ENCODE measurements around the gene HPN. TPM values are rescaled to one million over a fixed set of nuclear protein-coding genes. Genes with fewer than 3 reads are reported as not detected.

The HPN gene
- total RNA-seq, 1 experiment from 2014 or later = 10.6 TPM

DNA sequence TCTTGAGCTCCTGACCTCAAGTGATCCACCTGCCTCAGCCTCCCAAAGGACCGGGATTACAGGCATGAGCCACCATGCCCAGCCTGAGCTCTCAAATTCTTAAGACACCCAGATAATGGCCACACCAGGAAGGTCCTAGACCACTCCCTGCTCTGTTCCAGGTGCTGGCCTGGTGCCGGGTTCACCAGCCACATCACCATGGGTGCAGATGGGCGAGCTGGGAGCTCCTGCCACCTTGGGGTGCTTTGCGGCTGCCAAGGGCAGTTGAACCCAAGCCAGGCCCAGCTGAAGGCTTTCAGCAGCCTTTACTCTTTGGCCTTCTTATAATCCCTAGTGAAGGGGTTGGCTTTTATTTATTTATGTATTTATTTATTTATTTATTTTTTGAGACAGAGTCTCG lies 4.9 kb downstream of the HPN start:
- Histone ChIP-seq H4K5ac (ENCODE audit: insufficient read length, low read depth, low read length) (no peak overlapping the region), H3K4me2 (ENCODE audit: insufficient read depth, insufficient read length, low read length) (no peak overlapping the region), H3K79me2 (ENCODE audit: insufficient read depth, low read length) (no peaks in the 10 kb centered on the region), H2AK5ac (ENCODE audit: insufficient read length, low read length) (no peak overlapping the region), H2BK20ac (ENCODE audit: low read depth, low read length, poor library complexity, severe bottlenecking) (no peak overlapping the region), H3T11ph (ENCODE audit: low read length) (no peak overlapping the region), H3K9me3 (ENCODE audit: control insufficient read depth, low read depth, low read length) (no peaks in the 10 kb centered on the region), H3K79me1 (ENCODE audit: insufficient read depth, low read depth, low read length, poor library complexity, severe bottlenecking) (no peaks in the 10 kb centered on the region), H2BK12ac (ENCODE audit: insufficient read length, low read depth, low read length) (no peak overlapping the region), H2BK15ac (ENCODE audit: low read depth, low read length) (no peak overlapping the region), H3K18ac (ENCODE audit: insufficient read length, low read depth, low read length) (no peak overlapping the region), H4K91ac (ENCODE audit: insufficient read length, low read depth, low read length) (no peak overlapping the region), H3K9ac (ENCODE audit: extremely low read depth, insufficient read length, low read length) (no peak overlapping the region), H3K56ac (ENCODE audit: insufficient read length, low read depth, low read length) (no peak overlapping the region), H2AFZ (ENCODE audit: low read length) (no peak overlapping the region), H3K23ac (ENCODE audit: insufficient read length, low read depth, low read length) (no peak overlapping the region), H3K4ac (ENCODE audit: low read depth, low read length) (no peak overlapping the region), H3K14ac (ENCODE audit: insufficient read depth, low read length) (no peak overlapping the region), H2BK120ac (ENCODE audit: low read depth, low read length, poor library complexity, severe bottlenecking) (no peak overlapping the region), H3K27ac (ENCODE audit: insufficient read length, low read depth, low read length) (no peak overlapping the region), H4K8ac (replicated peaks; ENCODE audit: insufficient read length, low read depth, low read length) (no peak overlapping the region), H3K23me2 (ENCODE audit: insufficient read length, low read depth, low read length, poor library complexity, severe bottlenecking) (peaks cover 7% of the 10 kb centered on the region), H4K20me1 (ENCODE audit: control insufficient read depth, insufficient read depth, insufficient read length) (peaks cover 4% of the 10 kb centered on the region), H2BK5ac (ENCODE audit: insufficient read length, low read length) (no peak overlapping the region), H3K4me1 (ENCODE audit: insufficient read depth, low read length) (peaks cover 5% of the 10 kb centered on the region; the same call in 1 of the 2 replicates), H3K27me3 (ENCODE audit: insufficient read depth, low read length) (no peaks in the 10 kb centered on the region)
- H3K27ac Mint-ChIP-seq = no peak overlapping the region
- no peak overlapping the region for H3K4me3 Mint-ChIP-seq
- H3K4me1 Mint-ChIP-seq = peaks cover 33 to 41% of the 10 kb centered on the region in 2 experiments
- H3K9me3 Mint-ChIP-seq = no peaks in the 10 kb centered on the region
- peaks cover 2% of the 10 kb centered on the region for H3K27me3 Mint-ChIP-seq (ENCODE audit: low read depth)
- no peak for DNase-seq
- H3K36me3 Mint-ChIP-seq (ENCODE audit: insufficient read depth in 1 of 3, low read depth in 3 of 3) = peaks cover 4 to 8% (median 6%) of the 10 kb centered on the region in 3 experiments; a peak in 5 of 7 replicates
- TF ChIP-seq, protein P1, sequence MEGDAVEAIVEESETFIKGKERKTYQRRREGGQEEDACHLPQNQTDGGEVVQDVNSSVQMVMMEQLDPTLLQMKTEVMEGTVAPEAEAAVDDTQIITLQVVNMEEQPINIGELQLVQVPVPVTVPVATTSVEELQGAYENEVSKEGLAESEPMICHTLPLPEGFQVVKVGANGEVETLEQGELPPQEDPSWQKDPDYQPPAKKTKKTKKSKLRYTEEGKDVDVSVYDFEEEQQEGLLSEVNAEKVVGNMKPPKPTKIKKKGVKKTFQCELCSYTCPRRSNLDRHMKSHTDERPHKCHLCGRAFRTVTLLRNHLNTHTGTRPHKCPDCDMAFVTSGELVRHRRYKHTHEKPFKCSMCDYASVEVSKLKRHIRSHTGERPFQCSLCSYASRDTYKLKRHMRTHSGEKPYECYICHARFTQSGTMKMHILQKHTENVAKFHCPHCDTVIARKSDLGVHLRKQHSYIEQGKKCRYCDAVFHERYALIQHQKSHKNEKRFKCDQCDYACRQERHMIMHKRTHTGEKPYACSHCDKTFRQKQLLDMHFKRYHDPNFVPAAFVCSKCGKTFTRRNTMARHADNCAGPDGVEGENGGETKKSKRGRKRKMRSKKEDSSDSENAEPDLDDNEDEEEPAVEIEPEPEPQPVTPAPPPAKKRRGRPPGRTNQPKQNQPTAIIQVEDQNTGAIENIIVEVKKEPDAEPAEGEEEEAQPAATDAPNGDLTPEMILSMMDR (conservative IDR thresholded peaks at IDR 0.05) = no peak
- WGBS (ENCODE audit: extremely low coverage, insufficient read length, low lambda C conversion rate) = no CpG with 5 or more reads among the region's 5 CpGs

Data from H9 (cell line).